DMS153 treated with DMSO at 0.1 percent for 48 hours (cell line): ENCODE data around the gene SERPINA9.
"Not testable (repeated sequence)": the region's sequence is repeated elsewhere in the genome, so short reads cannot be mapped to it uniquely, and the experiment has no call there.

Experiments
- DNase-seq: peaks from one replicate; lab custom pipeline; 2025; ENCODE audit not compliant: unreplicated experiment; lab: John Stamatoyannopoulos, UW

SERPINA9 gene, protein sequence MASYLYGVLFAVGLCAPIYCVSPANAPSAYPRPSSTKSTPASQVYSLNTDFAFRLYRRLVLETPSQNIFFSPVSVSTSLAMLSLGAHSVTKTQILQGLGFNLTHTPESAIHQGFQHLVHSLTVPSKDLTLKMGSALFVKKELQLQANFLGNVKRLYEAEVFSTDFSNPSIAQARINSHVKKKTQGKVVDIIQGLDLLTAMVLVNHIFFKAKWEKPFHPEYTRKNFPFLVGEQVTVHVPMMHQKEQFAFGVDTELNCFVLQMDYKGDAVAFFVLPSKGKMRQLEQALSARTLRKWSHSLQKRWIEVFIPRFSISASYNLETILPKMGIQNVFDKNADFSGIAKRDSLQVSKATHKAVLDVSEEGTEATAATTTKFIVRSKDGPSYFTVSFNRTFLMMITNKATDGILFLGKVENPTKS

DNA sequence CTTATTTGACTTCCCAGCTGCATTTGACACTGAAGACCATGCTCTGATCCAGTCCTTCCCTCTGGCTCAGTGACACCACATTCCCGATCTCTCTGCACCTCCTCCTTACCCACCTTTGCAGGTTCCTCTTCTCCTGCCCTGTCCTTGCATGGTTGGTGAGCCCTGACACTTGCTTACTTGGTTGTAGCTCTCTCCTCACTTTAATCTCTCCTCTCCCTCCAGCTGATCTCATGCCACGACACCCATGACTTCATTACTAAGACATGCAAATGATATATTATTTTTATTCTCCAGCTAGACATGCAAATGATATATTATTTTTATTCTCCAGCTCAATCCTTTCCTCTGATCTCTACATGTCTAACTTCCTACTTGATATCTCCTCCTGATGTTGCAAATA, at the start of gene SERPINA9:
Gene SERPINA9 (minus strand): TSS at position 175 of the 400 bp plus-strand sequence. CDS start 6,357 bp downstream, outside the sequence.
- DNase-seq: no peak

DNA sequence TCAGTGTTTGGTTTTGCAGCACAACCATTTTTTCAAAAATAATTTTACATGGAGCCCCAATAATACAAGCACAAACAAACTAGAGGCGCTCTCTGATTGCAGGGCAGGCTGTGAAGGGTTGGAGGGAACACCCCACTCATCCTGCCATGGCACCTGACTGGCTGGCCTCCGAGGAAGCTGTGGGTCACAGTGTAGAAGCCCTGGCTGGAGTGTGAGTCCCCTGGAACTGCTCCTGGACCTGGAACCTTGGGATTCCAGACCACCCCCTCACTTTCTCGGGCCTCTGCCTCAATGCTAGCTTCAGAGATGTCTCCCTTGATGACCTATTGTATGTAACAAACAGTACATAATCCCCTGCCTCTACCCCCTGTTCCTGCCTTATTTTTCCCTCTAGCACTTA, 48.1 kb upstream of the SERPINA9 start:
- DNase-seq: no peak

DNA sequence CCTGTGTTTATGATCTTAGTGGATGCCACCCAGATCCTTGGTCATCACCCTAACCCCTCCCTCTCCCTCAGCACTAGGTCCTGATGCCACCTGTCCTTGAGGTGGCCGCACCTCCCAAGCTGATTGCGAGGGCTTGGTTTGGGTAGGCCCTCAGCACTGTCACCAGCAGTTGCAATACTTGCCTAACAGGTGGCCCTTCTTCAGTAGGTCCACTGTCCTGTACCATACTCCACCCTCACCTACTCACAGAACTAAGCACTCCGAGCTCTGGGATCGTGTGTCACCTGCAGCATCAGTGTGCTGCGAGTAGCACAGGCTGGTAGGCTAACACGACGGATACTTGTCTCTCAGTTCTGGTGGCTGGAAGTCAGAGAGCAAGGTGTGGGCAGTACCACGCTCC, 47.3 kb upstream of the SERPINA9 start:
- no peak for DNase-seq

DNA sequence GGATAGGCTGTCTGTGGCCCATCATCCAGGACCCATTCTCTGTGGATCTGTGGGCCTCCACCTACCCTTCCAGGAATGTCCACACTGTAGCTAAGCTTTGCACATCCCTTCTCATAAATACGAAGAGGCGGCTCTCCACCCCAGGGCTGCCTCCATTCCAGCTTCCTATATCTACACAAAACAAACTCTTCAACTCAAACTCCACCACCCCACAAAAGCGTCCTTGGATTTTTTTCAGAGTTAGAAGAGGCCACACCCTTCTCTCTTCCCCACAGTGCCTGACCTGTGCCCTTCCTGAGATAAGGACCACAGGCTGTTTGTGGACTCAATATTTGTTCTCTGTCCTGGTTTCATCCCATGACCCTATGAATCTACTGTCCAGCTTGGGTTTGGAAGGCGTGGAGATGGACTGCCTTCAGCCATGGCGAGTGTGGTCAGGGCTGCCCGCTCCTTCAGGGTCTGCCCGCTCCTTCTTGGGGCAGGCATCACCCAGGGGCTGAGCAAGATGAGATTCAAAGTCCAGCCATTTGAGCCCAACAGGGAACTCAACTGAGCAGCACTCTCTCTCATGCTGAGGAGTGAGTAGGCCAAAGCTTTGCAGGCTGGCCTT, 46.2 kb upstream of the SERPINA9 start:
- DNase-seq: no peak

DNA sequence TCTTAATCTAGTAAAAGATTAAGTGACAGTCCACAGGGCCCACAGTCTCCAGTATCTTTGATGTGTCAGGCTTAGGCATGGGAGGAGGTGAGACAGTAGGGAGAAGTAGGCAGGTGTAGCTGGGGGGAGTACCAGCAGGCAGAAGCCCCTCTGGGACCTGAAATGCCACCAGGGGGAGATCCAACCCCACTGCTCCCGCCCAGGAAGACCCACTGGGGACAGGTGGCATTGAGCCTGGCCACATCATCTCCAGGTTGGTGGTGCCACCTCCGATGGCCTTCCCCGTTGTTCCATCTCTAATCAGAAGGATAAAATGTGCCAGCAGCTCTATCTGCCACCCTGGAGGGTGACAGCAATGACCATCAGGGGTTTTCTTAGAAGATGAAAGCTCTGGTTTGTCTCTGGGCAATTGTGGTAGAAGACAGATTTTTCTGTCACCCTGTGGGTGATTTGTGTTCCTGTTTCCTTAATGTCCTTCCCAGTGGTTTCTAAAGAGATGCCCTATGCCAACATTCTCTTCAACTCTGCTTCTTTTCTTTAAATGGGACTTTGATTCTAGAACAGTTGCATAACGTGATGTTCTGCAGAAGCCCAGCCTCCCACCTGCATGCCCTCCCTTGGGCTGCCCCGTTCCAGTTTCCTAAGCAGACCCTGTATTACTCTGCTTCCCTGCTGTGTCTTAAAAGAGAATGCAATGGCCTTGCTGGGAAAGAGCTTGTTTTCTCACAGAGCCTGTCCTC, 45.5 kb upstream of the SERPINA9 start:
- no peak for DNase-seq

DNA sequence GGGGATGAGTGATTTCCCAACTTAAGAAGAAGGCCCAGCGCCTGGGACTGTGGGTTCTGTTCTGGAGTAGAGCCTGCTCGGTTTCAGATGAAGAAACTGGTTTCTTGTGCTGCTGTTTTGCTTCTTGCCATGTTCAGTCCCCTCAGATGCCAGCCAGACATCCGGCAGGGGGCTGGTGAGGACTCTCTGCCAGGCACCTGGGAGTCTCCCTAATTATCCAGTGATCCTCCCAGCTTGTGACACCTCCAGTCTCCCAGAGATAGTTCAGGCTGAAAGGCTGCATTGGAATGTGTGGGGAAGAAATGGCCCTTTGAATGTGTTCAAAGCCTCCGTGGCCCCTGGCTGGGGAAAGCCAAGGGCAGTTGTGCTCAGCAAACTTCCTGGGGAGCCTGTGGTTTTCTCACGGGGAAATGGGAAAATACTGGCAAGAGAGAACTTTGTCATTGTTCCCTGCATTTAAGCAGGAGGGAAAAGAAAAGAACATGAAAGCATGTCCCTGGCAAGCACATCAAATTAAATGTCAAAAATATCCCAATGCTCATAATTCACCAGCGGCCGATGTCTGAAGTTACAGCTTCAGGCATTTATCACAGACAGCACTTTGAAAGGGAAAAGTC, 41.8 kb upstream of the SERPINA9 start:
- DNase-seq: no peak

DNA sequence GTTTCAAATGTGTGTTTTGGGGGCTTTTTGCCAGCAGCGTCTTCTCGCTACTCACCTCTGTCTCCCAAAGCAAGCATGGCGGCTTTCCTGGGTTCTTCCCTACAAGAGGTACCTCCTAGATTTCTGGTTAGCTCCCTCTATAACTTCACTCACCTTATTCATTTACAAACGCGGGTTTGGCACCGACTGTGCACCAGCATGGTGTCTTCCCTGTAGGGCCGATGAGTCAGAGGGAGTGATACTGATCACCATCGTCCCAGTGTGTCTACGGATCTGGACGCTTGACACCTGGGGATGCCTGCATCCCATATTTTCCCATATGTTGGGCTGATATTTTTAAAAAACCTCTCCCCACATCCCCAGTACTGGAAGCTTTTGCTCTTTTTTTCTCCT, 41.2 kb upstream of the SERPINA9 start:
- no peak for DNase-seq

DNA sequence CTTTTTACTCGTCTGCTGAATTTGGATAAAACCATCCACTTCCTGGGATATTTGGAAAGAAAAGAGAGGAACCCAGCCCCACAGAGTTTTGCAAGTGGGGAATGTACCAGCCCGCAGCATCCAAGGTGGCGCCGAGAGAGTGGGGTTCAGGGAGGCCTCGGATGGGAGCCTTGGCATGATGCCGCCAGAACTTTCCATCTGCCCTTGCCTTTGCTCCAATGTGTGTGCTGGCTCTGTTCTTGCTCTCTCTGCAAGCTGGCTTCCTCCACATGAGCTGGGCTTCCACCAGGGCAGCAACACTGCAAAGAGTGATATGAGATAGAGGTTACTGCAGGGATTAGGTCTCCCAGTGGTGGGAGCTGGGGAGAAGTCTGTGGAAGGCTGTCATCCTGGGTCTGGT, 39.9 kb upstream of the SERPINA9 start:
- DNase-seq: no peak

DNA sequence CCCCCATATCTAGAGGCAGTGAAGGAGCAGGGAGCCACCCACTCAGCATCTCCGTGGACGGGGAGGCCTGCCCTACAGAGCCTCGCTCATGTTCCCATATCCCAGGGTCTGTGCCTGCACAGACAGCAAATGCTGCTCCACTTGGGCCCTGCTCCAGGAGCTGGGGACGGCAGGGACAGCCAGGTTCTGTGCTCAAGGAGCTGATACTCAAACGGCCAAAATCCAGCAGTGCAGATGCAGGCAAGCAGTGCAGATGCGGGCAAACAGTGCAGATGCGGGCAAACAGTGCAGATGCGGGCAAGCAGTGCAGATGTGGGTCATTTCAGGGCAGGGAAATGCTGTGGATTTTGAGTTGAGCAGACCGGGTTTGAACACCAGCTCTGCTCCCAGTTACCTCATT, 39.4 kb upstream of the SERPINA9 start:
- no peak for DNase-seq

DNA sequence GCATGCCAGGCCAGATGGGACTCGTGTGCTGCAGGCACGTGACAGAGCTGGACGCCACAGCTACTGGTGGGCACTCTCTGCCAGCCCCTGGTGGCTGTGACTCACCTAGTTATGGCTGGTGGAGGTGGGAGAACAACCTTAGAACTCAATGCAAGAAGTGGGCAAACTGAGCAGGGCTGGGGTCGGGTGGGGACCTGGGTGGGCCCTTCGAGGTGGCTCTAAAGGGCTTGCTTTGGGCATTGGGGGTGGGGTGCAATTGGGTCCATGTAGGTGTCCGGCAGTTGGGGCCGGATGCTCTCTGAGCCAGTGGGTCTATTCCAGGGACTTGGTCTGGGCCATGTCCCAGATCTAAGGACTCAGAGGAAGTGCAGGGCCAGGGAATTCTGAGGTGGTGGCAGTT, 38.4 kb upstream of the SERPINA9 start:
- DNase-seq: no peak

DNA sequence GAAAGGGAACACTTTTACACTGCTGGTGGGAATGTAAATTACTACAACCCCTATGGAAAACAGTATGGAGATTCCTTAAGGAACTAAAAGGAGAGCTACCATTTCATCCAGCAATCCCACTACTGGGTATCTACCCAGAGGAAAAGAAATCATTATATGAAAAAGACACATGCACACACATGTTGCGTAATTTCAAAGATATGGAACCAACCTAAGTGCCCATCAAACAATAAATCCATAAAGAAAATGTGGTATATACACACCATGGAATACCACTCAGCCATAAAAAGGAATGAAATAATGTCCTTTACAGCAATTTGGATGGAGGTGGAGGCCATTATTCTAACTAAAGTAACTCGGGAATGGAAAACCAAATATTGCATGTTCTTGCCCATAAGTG, 34.5 kb upstream of the SERPINA9 start:
- not testable (repeated sequence) for DNase-seq

DNA sequence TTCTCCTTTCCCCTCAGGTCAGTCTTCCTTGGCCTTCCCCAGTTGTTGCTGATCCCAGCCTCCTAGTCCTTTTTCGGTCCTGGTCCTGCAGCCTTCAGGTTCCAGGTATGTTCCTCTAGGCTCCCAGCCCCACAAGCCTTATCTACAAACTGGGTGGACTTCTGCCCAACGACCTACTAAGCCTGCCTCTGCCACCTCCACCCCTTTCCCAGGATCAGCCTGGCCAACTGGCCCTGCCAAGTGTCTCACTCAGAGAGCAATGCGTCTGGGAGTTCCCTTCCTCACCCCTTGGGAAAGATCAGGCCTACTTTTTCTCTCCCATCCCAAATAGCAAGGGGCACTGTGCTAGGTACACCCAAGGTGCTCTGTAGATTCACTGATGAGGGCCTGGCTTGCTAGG, 33.4 kb upstream of the SERPINA9 start, which contains the start of gene SERPINA12:
Gene SERPINA12 (minus strand): TSS at position 114 of the 400 bp plus-strand sequence. CDS start 11,072 bp downstream, outside the sequence.
- DNase-seq: no peak

DNA sequence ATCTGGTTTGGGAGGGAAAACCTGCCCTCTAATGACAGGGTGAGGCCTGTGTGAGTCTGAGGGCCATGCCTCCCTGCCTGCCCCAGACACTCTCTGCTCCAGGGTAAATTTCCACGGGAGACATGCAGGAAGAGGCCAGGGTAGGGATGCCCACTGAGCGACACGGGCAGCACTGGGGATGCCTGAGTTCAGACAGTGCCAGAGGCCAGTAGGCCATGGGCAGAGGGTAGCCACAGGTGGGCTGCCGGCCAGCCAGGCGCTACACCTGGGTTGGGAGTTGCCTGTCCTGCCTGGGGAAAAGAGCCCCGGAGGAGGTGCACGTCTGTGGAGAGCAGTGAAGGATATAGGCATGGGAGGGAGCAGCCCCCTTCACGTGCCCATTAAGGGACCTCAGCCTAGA, 29.6 kb upstream of the SERPINA9 start:
- DNase-seq: no peak

DNA sequence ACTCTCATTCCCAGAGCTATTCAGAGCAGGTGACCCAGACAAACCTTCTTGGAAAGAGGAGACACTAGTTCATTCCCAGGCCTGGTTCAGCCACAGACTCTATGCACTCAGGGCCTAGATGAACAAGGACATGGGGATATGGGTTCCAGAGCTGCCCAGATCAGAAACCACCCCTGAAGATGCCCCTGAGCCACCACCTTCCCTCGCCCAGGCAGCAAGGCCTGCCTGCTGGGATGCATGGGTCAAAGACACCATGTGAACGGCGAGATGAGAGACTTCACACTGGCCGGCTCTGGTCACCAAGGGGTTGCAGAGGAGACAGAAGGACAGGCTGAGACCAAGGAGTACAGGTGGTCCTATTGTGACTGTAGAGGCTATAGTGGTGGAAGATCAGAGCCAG, 29.2 kb upstream of the SERPINA9 start:
- no peak for DNase-seq

DNA sequence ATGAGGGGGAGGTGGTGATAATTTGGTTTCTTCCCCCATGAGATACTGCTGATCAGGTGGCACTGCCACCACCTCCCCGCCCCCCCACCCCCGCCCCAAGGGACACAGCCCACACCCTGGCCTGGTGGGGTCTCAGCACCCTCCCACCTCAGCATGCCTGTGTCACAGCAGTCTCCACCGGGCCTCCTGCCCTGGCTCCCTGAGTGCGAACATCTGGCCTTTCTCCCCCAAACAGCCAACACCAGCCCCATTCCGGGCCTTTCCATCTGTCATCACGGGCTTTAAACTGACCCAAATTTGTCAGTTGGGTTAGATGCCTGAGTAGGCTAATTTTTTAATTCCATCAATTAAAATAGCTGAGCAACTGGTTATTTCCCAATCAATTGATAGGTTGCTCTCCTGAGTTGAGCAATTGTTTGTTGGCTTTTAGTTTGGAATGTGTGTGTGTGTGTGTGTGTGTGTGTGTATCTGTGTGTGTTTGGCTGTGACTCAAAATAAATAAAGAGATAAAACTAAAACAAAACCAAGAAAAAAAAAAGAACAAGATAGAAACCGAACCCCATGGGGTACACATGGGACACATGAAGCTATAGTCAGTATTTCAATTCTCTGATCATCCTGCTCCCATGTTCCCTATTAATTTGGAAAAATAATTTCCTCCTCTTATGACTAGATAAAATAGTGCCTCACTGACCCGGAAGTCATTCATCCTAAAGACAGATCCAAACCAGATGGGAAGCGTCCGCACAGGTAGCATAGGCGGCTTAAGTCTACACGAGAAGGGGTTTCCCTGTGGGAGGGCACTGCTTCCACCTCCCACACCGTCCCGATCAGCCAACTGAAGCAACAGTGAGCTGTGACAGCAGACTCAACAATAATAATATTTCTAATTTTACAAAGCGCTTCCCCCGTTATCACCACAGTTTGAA, 25.9 kb upstream of the SERPINA9 start:
- DNase-seq: no peak

DNA sequence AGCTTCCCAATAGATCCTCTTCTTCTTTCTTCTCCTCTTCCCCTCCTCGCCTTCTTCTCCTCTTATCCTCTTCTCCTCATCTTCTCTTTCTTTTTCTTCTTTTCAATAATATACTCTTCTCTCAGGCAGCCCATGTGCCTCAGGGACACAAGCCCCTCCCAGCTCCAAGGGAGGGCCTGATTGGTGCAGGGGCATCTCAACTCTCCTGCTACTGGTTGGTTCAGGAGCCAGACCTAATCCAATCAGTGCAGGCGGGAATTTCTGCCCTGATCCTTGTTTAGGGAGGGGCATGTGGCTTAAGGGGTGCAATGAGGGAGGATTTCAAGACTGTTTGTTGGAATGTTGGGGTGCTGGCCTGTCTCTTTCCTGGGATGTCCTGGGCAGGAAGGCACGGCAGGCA, 24.3 kb upstream of the SERPINA9 start:
- DNase-seq: no peak

DNA sequence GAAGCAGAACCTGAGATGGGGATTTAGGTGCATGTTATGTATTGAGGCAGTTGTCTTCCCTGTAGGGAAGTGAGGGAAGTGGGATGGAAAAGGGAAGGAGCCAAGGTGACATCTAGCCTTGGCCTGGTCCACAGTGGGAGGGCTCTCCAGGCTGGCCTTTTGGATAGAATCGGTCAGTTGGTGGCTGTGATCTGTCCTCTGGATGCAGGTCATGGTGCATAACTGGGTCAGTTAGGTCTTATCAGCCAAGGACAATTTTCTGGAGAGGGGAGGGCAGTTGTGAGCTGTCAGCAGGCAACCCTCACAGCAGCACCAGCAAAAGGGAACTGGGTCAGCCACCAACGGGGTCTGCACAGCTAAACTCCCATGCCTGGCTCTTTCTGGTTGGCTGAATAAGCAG, 23.7 kb upstream of the SERPINA9 start:
- DNase-seq: no peak

DNA sequence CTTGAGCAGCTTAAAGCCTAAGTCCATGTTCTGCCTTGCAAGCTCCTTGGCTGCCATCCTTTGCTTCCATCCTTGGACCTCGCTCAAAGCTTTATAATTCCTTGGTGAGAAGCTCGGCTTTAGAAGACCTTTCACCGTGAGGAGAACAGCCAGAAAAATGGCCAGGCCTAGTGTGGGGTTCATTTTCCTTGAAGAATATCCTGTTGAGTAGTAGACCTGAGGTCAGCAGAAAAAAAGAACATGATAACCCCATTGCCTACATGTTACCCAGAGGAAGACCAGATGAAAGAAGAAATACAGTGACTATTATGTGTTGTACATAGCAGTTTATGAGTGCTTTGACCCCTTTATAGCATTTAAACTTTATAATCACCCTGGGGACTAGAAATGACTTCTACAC, 22.2 kb upstream of the SERPINA9 start:
- DNase-seq: no peak

DNA sequence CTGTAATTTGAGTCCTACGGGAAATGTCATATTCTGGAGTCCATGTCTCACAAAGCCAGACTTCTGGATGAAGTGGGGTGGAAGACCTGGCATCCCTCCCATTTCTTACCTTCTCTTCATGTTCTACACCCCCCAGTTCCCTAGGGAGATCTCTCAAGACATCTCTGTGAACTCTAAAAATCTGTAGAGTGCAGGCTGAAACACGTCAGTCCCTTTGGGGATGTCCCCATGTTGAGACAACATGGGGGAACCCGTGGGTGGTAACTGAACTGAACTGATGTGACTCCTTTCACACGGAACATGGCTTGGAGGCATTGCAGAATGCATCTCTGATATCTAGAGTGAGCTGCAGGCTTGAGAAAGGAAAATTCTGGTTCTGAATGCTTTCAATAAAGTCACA, 18.1 kb upstream of the SERPINA9 start:
- DNase-seq: no peak

DNA sequence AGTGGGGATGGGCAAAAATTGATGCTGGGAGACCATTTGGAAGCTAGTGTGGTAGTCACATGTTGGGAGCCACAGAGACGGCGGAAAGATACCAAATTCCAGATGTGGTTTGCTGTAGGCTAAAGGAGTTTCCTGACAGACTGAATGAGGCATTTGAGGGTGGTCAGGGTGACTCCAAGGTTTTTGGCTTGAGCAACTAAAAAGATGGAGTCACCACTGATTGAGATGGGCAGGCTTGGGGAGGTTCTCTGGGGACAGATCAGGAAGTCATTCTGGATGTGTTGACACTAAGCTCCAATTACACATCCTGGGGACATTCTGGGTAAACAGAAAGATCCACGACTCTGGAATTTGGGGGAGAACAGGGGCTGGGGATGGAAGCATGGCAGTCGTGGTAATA, 15.5 kb upstream of the SERPINA9 start:
- DNase-seq: no peak
